ENCODE measurements around the gene PCBP3. TPM values are rescaled to one million over a fixed set of nuclear protein-coding genes. Genes with fewer than 3 reads are reported as not detected.
"Not testable (repeated sequence)": the region's sequence is repeated elsewhere in the genome, so short reads cannot be mapped to it uniquely, and the experiment has no call there.

PCBP3 gene
- total RNA-seq, 1 donor from 2014 or later: 32.4 TPM

- DNase-seq (ENCODE audit: low spot score): no peak
Observed at GRCh38 chr21:45940091-45940490, 296.6 kb downstream of the PCBP3 start.

- no peak for DNase-seq (ENCODE audit: low spot score)
Observed at GRCh38 chr21:45940621-45941337, 297.3 kb downstream of the PCBP3 start.

- no peak for DNase-seq (ENCODE audit: low spot score)
Observed at GRCh38 chr21:45941338-45941710, 297.8 kb downstream of the PCBP3 start.

GRCh38 chr21:45941717-45942546 is 298.4 kb downstream of the PCBP3 start:
- no peak for DNase-seq (ENCODE audit: low spot score)

GRCh38 chr21:45942755-45943629 is 299.5 kb downstream of the PCBP3 start:
- no peak for DNase-seq (ENCODE audit: low spot score)

- DNase-seq (ENCODE audit: low spot score): no peak
Observed at GRCh38 chr21:45943630-45944540, 300.4 kb downstream of the PCBP3 start.

- no peak for DNase-seq (ENCODE audit: low spot score)
Observed at GRCh38 chr21:45944601-45945000, 301.1 kb downstream of the PCBP3 start.

- DNase-seq (ENCODE audit: low spot score): no peak
Observed at GRCh38 chr21:45945066-45945867, 301.7 kb downstream of the PCBP3 start.

- DNase-seq (ENCODE audit: low spot score): no peak
Observed at GRCh38 chr21:45945868-45946210, 302.3 kb downstream of the PCBP3 start.

- no peak for DNase-seq (ENCODE audit: low spot score)
Observed at GRCh38 chr21:45947296-45947695, 303.8 kb downstream of the PCBP3 start.

GRCh38 chr21:45947716-45948255 is 304.3 kb downstream of the PCBP3 start:
- DNase-seq (ENCODE audit: low spot score): no peak

- no peak for DNase-seq (ENCODE audit: low spot score)
Observed at GRCh38 chr21:45948576-45949141, 305.1 kb downstream of the PCBP3 start.

GRCh38 chr21:45949928-45950739 is 306.6 kb downstream of the PCBP3 start:
- DNase-seq (ENCODE audit: low spot score): no peak

GRCh38 chr21:45950740-45951515 is 307.4 kb downstream of the PCBP3 start:
- no peak for DNase-seq (ENCODE audit: low spot score)

- no peak for DNase-seq (ENCODE audit: low spot score)
Observed at GRCh38 chr21:45951676-45952075, 308.2 kb downstream of the PCBP3 start.

- DNase-seq (ENCODE audit: low spot score): not testable (repeated sequence)
Observed at GRCh38 chr21:45952527-45952926, 309.0 kb downstream of the PCBP3 start.

GRCh38 chr21:45952974-45953373 is 309.4 kb downstream of the PCBP3 start:
- DNase-seq (ENCODE audit: low spot score): no peak

Measured in mesenteric fat pad (tissue), 1 donor.